Left lobe of liver (tissue), 2 donors: Measurements from ENCODE around the gene SPSB1. TPM values are rescaled to one million over a fixed set of nuclear protein-coding genes. Genes with fewer than 3 reads are reported as not detected.
A peak's percentile ranks its signal among the peaks of the same experiment; 100 is the strongest.

Experiments used
- ATAC-seq: fragments of 200-7000 bp; cut with Tn5 transposase; one replicate; pipeline ENCODE4 v1.9.1; 2020; ENCODE audit warnings: mild to moderate bottlenecking, moderate library complexity
- DNase-seq: peaks from one replicate; pipeline ENCODE4 v3.0.0-alpha.2; 2020; ENCODE audit warnings: low spot score
- total RNA-seq: library from RNA; stranded (reverse); gene quantifications from one replicate; pipeline ENCODE4 v1.2.1, GENCODE V29; 2021
- donor health status: DM: no; HTN: no; CAD: no; lungs with moderate emphysema.
- donor health status: DM: no; HTN: yes; CAD: no.

Gene SPSB1
- total RNA-seq, 1 donor from 2014 or later = 6.2 TPM

DNA sequence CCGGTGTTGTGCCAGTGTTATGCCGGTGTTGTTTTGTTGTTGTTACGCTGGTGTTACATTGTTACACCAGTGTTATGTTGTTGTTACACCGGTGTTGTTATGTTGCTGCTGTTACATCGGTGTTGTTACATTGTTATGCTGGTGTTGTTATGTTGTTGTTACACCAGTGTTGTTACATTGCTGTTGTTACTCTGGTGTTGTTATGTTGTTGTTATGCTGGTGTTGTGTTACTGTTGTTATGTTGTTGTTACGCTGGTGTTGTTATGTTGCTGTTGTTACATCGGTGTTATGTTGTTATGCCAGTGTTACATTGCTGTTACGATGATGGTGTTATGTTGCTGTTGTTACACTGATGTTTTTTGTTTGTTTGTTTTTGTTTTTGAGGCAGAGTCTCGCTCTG, 34.1 kb upstream of the SPSB1 start:
- ATAC-seq (no peak), DNase-seq (no peak)

DNA sequence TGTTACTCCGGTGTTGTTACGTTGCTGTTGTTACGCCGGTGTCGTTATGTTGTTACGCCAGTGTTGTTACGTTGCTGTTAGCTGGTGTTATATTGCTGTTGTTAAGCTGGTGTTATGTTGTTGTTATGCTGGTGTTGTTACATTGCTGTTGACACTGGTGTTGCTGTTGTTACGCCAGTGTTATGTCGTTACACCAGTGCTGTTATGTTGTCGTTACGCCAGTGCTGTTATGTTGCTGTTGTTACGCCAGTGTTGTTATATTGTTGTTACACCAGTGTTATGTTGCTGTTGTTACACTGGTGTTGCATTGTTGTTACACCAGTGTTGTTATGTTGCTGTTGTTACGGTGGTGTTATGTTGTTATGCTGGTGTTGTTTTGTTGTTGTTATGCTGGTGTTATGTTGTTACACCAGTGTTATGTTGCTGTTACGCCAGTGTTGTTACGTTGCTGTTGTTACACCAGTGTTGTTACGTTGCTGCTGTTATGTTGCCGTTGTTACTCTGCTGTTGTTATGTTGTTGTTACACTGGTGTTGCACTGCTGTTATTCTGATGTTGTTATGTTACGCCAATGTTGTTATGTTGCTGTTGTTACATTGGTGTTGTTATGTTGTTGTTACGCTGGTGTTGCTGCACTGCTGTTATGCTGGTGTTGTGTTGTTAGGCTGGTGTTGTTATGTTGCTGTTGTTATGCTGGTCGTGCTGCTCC, 32.5 kb upstream of the SPSB1 start:
- no peak for DNase-seq
- no peak for ATAC-seq

DNA sequence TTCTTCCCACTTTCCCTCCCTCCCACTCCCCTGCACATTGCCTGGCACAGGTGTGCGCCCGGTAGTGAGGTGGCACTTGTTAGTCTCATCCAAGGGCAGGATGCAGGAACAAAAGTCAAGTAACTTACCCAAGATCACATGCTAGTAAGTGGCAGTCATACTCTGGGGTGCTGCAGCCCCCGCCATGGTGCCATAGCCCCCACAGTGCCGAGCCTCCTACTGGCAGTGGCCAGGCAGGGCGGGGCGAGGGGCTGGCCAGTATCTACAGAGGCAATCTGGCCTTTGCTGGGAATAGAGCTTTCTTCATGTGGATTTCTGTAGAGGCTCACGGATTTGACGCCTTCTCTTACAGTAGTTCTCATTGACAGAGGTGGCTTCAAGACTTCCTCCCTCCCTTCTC, 31.2 kb upstream of the SPSB1 start:
- no peak for DNase-seq

DNA sequence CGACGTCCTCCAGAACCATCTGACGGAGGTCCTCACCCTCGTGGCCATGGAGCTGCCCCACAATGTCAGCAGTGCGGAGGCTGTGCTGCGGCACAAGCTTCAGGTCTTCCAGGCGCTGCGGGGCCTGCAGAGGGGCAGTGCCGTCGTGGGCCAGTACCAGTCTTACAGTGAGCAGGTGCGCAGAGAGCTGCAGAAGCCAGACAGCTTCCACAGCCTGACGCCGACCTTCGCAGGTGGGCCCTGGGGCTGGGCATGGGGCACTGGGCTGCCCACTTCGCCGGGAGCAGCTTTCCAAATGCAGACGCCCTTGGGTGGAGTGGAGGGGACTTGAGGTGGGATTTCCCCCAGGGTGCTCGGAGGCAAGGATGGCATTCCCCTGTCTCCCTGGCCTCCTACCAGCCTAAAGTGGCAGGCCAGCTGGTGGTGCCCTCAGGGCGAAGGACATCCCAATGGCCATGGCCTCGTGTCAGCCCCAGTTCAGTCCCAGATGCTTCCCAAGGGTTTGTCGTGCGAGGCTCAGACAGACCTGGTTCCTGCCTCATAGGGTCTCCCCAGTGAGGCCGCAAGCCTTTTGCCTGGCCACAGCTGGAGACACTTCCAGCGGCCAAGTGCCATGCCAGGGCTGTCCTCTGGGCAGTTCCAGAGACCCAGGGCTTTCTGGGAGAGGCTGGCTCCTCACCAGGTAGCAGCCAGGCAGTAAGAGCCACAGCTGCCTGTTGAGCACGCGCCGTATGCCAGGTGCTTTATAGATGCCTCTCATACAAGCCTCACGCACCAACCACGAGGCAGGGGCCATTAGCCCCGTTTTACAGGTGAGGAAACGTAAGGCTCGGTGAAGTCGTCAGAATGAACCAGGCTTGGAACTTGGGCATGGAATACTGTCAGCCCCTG, 30.4 kb upstream of the SPSB1 start:
- ATAC-seq (peak; percentile 17), DNase-seq (peak; percentile 43)

More for the DNA sequence above, 31.2 kb upstream of the SPSB1 start:
- ATAC-seq = no peak

DNA sequence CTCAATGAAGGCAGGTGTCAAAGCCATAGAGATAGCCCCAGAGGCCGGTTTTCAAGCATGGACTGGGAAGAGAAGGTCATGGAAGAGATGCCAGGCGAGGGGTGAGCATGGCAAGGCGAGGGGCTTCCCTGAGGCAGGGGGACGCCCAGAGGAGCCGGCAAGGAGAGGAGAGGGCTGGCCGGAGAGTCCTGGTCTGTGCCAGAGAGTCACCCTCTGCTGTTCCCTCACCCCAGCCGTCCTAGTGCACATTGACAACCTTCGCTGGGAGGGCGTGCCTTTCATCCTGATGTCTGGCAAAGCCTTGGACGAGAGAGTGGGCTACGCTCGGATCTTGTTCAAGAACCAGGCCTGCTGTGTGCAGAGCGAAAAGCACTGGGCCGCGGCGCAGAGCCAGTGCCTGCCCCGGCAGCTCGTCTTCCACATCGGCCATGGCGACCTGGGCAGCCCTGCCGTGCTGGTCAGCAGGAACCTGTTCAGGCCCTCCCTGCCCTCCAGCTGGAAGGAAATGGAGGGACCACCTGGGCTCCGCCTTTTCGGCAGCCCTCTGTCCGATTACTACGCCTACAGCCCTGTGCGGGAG, 29.3 kb upstream of the SPSB1 start:
- ATAC-seq = peak; percentile 22
- DNase-seq = no peak

DNA sequence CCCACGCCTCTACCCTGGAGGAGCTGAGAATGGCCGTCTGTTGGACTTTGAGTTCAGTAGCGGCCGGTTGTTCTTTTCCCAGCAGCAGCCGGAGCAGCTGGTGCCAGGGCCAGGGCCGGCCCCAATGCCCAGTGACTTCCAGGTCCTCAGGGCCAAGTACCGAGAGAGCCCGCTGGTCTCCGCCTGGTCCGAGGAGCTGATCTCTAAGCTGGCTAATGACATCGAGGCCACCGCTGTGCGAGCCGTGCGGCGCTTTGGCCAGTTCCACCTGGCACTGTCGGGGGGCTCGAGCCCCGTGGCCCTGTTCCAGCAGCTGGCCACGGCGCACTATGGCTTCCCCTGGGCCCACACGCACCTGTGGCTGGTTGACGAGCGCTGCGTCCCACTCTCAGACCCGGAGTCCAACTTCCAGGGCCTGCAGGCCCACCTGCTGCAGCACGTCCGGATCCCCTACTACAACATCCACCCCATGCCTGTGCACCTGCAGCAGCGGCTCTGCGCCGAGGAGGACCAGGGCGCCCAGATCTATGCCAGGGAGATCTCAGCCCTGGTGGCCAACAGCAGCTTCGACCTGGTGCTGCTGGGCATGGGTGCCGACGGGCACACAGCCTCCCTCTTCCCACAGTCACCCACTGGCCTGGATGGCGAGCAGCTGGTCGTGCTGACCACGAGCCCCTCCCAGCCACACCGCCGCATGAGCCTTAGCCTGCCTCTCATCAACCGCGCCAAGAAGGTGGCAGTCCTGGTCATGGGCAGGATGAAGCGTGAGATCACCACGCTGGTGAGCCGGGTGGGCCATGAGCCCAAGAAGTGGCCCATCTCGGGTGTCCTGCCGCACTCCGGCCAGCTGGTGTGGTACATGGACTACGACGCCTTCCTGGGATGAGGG, 28.5 kb upstream of the SPSB1 start:
- peak; percentile 75 for DNase-seq
- peak; percentile 81 for ATAC-seq

DNA sequence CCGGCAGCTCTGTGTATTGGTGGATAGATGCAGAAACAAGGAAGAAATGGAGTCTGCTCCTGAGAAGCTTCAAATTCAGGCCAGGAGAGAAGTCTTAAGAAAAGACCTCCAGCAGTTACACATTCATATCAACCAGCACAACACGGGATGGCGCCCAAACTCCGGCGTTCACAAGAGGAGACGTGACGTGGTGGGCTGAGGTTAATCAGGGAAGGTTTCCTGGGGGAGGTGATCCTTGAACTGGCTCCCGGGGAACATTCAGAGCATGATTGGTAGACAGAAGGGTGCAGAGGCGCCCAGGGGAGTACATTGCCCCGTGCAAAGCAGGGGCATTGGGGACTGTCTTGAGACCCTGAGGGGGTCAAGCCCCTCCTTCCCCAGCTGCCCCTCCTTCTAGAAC, 27.7 kb upstream of the SPSB1 start:
- ATAC-seq = no peak
- no peak for DNase-seq

DNA sequence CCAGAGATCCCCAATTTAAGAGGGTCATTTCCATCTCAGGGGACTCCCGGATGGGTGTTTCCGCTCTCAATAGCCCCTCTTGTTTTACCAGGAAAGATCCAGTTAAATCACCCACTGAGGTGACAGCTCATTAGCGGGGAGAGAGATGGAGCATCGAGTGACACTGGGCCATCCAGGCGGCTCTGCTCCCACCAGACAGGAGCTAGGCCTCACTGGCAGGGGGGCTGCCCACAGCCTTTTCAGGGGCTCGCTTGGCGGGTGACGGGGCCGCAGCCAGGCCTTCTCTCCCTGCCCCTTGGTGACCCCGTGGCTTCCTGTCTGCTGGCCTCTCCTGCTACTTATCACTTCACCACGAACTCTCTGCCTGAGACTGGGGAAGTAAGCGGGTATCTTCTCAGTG, 26.7 kb upstream of the SPSB1 start:
- ATAC-seq = no peak
- no peak for DNase-seq

DNA sequence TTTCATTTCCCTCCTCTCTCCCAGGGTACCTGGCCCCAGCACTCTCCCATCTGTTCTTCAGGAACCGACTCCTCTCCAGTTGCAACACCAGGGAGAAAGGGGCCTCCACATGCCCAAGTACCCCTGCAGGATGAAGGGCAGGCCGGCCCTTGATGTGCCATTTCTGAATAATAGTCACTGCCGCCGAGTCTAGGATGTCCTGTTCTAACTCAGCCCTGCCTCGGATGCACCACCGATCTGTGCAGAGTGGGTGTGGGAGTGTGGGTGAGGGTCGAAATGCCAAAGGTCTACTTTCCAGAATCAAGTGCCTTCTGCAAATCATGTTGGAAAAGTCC, 25.4 kb upstream of the SPSB1 start:
- ATAC-seq (no peak), DNase-seq (no peak)

DNA sequence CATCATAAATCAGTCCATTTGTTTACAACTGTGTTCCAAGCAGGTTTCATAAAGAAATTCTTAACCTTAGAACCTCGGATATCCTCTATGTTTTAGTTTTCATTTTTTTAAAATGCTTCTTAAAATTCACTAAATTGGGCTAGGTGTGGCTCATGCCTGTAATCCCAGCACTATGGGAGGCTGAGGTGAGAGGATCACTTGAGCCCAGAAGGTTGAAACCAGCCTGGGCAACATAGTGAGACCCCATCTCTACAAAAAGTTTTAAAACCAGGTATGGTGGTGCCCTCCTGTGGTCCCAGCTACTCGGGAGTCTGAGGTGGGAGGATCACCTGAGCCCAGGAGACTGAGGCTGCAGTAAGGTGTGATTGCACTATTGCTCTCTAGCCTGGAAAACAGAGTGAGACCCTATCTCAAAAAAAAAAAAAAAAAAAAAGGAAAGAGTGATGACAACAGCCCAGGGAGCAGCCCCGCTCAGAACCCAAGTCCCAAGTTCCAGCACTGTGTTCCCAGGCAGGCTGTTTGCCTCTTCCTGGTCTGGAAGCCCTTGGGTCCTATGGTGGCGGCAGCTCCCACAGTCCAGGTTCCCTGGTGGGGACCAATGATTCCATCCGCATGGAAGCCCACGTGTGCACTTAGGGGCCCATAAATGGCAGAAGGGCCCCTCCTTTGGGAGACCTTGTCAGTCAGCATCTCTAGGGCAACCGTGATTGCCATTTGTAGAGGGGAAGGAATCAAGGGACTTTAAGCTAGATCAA, 24.7 kb upstream of the SPSB1 start:
- DNase-seq (no peak), ATAC-seq (no peak)

DNA sequence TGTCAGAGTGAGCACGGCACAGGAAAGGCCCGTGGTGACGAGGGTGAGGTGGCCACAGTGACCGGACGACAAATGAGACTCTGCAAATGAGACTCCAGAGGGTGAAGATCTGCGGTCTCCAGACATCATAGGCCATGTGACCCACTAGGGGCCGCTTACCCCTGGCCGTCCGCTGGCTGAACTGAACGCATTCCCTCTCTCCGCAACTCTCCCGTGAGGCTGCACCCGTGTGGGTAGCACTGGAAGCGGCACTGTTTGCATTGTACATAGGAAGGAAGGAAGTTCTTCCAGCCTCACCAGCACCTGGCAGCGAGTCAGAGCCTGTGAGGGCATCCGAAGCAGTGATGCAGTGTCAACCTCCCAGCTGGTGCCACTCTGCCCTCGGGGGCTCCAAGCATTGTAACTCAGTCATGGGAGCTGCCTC, 23.6 kb upstream of the SPSB1 start:
- DNase-seq (no peak), ATAC-seq (no peak)

DNA sequence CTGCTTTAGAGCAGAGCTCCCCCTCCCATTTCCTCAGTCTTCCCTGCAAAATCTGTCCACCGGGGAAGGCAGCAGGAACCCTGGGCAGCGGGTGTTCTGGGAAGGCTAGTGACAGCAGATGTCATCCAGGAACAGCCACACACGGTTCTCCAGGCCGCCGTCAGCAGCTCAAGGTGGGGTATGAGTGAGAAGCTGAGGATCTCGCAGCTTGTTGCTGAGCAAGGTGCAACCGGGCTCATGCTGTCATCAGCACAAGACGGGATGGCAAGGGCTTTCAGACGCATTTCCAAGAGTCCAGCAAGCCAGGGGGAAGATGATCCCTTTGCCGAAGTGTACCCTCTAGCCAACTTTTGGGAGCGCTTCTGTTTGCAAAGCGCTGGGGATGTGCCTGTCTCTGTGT, 23.0 kb upstream of the SPSB1 start:
- ATAC-seq (no peak), DNase-seq (no peak)

DNA sequence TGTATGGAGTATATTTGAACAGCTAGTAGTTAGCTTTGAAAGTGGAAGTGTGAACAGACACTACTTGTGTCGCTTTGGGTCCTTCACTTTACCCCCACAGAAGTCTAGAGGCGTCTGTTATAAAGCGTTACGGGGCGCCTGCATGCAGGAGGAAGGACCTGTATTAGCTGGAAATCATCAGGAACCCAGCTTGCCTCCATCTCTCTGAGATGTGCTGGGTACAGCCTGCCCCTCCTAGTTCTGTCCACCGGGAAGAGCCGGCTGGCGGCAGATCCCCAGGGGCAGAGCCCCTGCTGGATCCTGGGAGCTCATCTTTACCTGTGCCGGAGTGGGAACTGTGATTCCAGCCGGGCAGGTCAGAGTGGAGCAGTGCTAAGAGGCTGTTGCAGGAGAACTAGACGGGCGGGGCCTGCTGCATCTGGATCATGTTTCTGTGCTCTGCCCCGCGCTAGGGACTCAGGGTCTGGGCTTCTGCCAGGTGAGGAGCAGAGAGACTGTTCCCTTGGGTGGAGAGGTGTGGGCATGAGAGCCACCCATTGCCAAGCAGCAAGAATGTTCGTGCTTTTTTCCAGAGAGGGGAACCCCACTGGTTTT, 22.3 kb upstream of the SPSB1 start:
- ATAC-seq (peak; percentile 8), DNase-seq (peak; percentile 44)

DNA sequence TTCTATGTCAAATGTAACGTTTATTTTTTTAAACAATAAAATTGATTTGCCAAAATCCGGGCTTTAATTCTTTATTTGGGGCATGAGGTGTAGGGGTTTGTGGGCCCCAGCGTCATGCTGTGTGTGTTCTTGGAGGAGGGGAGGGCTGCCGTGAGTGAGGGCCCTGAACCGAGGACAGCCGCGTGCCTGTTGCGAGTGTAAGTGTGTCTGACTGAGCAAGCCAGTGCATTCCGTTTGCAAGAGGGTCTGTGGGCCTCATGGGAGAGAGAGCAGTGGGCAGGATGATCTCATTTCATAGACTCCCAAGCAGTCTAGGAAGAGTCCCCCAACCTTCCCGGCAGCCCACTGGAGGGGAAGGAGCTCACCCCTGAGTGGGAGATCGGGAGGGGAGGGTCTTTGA, 21.4 kb upstream of the SPSB1 start:
- DNase-seq (no peak), ATAC-seq (no peak)

DNA sequence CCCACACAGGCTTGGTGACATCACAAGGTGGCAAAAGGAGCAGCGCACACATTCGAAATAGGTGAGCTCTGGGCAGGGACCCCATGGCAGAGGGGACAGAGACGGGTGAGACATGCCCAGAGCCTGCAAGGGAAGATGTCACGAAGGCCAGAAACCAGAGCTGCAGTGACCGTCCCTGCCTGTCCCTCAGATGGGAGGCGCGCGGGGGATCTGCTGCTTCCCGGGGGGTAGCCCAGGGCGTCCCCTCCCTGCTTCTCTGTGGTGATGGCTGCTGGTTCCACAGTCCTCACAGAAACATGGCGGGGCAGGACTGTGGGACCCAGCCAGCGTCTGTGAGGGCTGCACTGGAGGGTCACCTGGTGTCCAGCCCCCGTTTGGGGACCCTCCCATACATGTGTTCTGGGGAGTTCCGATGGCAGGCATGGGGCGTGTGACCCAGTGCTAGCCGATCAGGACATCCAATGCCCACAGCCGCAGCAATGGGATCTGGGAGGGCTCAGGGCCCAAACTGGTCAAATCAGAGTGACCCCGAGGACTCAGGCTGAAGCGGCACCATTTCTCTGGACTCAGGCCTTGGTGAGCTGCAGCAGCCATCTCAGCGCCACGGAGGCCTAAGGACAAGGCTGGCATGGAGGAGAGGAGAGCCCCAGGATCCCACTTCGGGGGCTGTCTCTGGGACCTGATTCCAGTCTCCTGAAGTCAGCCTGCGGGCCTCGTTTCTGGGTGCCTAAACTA, 20.7 kb upstream of the SPSB1 start:
- ATAC-seq (no peak), DNase-seq (no peak)

DNA sequence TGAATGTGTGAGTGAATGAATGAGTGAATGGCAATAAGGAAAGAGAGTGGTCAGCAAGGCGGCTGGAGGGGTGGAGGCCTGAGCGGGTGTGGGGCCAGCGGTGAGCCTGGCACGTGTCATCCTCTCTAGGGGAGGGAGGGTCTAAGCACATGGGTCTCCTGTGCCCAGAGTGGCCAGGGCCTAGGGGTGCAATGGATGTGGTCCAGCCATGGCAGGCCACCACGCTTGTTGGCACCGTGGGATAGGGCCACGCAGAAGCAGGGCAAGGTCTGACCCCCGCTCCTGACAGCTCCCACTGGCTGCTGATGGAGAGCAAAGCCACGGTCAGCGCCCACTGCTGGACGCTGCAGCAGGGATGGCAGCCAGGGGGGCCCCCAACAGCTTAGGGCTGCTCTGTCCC, 19.5 kb upstream of the SPSB1 start:
- ATAC-seq = peak; percentile 8
- no peak for DNase-seq

DNA sequence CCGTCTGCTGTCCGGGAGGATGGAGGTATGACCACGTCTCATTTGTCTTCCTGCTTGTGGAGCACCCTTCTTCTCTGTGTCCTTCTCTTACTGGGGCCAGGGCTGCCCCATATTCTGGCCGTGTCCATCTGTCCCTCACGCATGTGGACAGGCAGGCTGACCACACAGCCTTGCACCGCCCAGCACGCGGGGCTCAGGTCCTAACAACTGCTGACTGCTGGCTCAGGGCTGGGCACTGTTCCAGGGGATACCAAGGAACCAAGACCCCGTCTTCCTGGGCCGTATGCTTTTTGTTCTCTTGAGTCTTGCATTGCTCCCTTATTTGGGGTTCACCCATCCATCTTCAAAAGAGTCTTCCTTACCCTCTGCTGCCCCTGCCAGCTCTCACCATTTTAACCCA, 17.5 kb upstream of the SPSB1 start:
- no peak for DNase-seq
- ATAC-seq = peak; percentile 4

DNA sequence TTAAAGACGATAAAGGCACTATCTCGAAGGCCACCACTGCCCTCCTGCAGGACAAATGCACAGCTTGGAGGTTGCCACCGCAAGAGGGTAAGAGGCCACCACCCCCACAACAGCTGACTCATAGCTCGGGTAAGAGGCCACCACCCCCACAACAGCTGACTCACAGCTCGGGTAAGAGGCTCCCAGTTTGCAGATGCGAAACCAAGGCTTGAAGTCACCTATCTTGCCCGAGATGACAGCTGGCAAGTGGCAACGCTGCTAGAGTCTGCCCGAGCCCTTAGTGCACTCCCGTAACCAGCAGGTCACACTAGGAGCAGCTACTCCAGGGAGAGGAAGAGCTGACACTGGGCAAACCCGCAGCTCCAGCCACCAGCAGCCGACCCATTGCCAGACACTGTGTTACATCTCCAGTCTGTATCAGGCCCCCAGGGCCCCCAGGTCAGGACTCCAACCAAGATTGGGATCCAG, 17.1 kb upstream of the SPSB1 start:
- DNase-seq = no peak
- peak; percentile 39 for ATAC-seq

DNA sequence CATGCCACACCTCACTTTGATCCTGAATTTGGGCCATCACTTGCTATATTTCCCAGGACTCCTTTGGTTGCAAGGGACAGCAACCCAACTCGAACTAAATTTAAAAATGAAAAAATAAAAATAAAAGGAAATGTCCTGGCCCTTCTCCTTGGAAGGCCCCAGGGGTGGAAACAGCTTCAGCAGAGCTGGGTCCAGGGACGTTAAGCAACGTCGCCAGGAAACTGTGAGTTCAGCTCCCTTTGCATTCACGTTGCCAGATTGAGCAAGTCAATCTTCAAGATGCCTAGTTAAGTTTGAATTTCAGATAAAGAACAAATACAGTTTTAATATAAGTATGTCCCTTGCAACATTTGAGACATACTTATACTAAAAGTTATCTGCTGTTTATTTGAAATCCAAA, 14.6 kb upstream of the SPSB1 start:
- ATAC-seq (no peak), DNase-seq (no peak)
